Ovary (tissue), 9 donors: ENCODE results near the gene NUCB1. TPM values are rescaled to one million over a fixed set of nuclear protein-coding genes. Genes with fewer than 3 reads are reported as not detected.
"Not testable (repeated sequence)": the region's sequence is repeated elsewhere in the genome, so short reads cannot be mapped to it uniquely, and the experiment has no call there.

Experiments
- DNase-seq, 5 donors: peaks; one replicate each; pipeline ENCODE4 v3.0.0-alpha.2; 2019 to 2020
- H3K27ac ChIP-seq, 2 donors: fragments of 200-600 bp; one replicate each; pipeline versions ENCODE4 v1.5.1 to v1.8.0; 2019 to 2022
- H3K27me3 ChIP-seq: fragments of 200-600 bp; one replicate; pipeline ENCODE4 v1.8.0; 2022
- H3K36me3 ChIP-seq: fragments of 200-600 bp; sonication (generic); one replicate; pipeline ENCODE4 v1.5.1; 2019
- H3K4me1 ChIP-seq: one replicate; pipeline ENCODE4 v1.8.1; 2013; ENCODE audit warnings: mild to moderate bottlenecking, moderate library complexity; ENCODE audit not compliant: insufficient read depth
- H3K4me3 ChIP-seq: fragments of 200-600 bp; sonication (generic); one replicate; pipeline ENCODE4 v1.5.1; 2017
- H3K9me3 ChIP-seq, 2 donors: fragments of 200-600 bp in 1 of 2; sonication (generic) in 1 of 2; one replicate each; pipeline versions ENCODE4 v1.5.1 to v1.8.1; 2013 to 2019; ENCODE audit warnings: mild to moderate bottlenecking in 1 of 2, moderate library complexity in 1 of 2
- CTCF ChIP-seq, 3 donors: fragments of 450-650 bp in 2 of 3; fragments of 200-600 bp in 1 of 3; IDR thresholded peaks; one replicate each; pipeline versions ENCODE4 v1.5.1 to v1.8.0; 2016 to 2022; ENCODE audit warnings: antibody characterized with exemption in 3 of 3, mild to moderate bottlenecking in 1 of 3
- EP300 ChIP-seq: sonication (generic); formaldehyde crosslinking; IDR thresholded peaks from one replicate; pipeline ENCODE4 v1.6.1; 2017; ENCODE audit warnings: antibody characterized with exemption
- POLR2A ChIP-seq: fragments of 450-650 bp; IDR thresholded peaks from one replicate; pipeline ENCODE4 v1.6.1; 2017; ENCODE audit warnings: antibody characterized with exemption, mild to moderate bottlenecking, moderate library complexity
- WGBS, 3 donors: extraction: QIAGEN DNeasy Blood & Tissue Kit in 1 of 3; methylation state at CpG; one replicate each; pipeline versions ENCODE4 v1.1.5 to v1.1.7; 2013 to 2017; 5-methylcytosine and 5-hydroxymethylcytosine counted together
- intact Hi-C, 4 donors: fragments of 100-400 bp; cut with DNase I; formaldehyde crosslinking; loops; one replicate each; pipeline versions ENCODE4 v1.11.0 to v1.15.1; 2022 to 2023
- polyA plus RNA-seq, 2 donors: library from polyadenylated mRNA; stranded (reverse); fragments of 200-250 nt in 1 of 2; fragments of 350-450 nt in 1 of 2; fragmentation: Illumina TruSeq in 1 of 2; extraction: RNeasy Lipid Tissue Mini Kit (QIAGEN cat#74804) in 1 of 2; gene quantifications; one replicate each; pipeline ENCODE4 v1.2.3, GENCODE V29; 2013 to 2014
- total RNA-seq, 7 donors: library from RNA; depleted of rRNA in 2 of 7; stranded (reverse); fragments of >200 nt in 2 of 7; fragmentation: NEBNext Ultra II Directional in 3 of 7; extraction: Animal tissue kit (Norgen Biotek cat#: 25700) in 3 of 7; gene quantifications; one replicate each; pipeline versions ENCODE4 v1.1.0 to v1.2.4, GENCODE V29; 2016 to 2023
- donor health status: DM: no; HTN: no; CAD: no; lungs with moderate emphysema.
- donor health status: DM: no; HTN: no; CAD: no.
- donor health status: Bipolar disorder and iron deficiency.
- donor health status: DM: yes; HTN: yes; CAD: no.
- donor health status: DM: no; HTN: no; CAD: no.
- donor health status: DM: yes; HTN: yes; CAD: no.

Gene NUCB1
- total and polyA plus RNA-seq, 9 donors = 128 to 249 (median 189) TPM

GRCh38 chr19:48877855-48878195 lies 22.3 kb upstream of the NUCB1 start:
- no peaks in the 10 kb centered on the region for H3K27me3 ChIP-seq
- intact Hi-C loops = loop anchor here in 1 of 4 donors (10.0 kb wide), 1 partner anchor 87 kb away; the partner anchor contains the start of gene FTL
- no peak for DNase-seq
- no peaks in the 10 kb centered on the region for H3K9me3 ChIP-seq
- no peaks in the 10 kb centered on the region for H3K36me3 ChIP-seq
- H3K4me3 ChIP-seq = no peak overlapping the region
- H3K4me1 ChIP-seq = peaks cover 9% of the 10 kb centered on the region
- H3K27ac ChIP-seq = no peak overlapping the region
- TF ChIP-seq POLR2A = no peak
- no peak for TF ChIP-seq EP300
- TF ChIP-seq CTCF (IDR thresholded peaks at IDR 0.05) = no peak
- 76 to 82% (median 79%) methylated on average over 6 of the region's 6 CpGs for WGBS, 3 donors

- peak in 3 of 5 donors; percentile 37 to 76 (median 60) for DNase-seq
- Histone ChIP-seq H3K27ac (no peak overlapping the region), H3K27me3 (no peaks in the 10 kb centered on the region), H3K36me3 (no peaks in the 10 kb centered on the region), H3K4me3 (no peak overlapping the region), H3K9me3 (no peaks in the 10 kb centered on the region), H3K4me1 (peaks cover 7% of the 10 kb centered on the region)
- intact Hi-C loops = loop anchor here in 1 of 4 donors (10.0 kb wide), 1 partner anchor 86 kb away; the partner anchor contains the start of gene FTL
- WGBS, 3 donors = 39 to 55% (median 46%) methylated on average over 11 of the region's 11 CpGs
- no peak for TF ChIP-seq CTCF (IDR thresholded peaks at IDR 0.05)
- peak; percentile 19 for TF ChIP-seq EP300
- no peak for TF ChIP-seq POLR2A
Observed at GRCh38 chr19:48878196-48879024, 21.7 kb upstream of the NUCB1 start.

GRCh38 chr19:48879025-48879637 lies 21.0 kb upstream of the NUCB1 start:
- no peaks in the 10 kb centered on the region for H3K27me3 ChIP-seq
- H3K9me3 ChIP-seq = no peaks in the 10 kb centered on the region
- DNase-seq = no peak
- no peak overlapping the region for H3K27ac ChIP-seq
- no peak for TF ChIP-seq CTCF (IDR thresholded peaks at IDR 0.05)
- no peak for TF ChIP-seq EP300
- no peak for TF ChIP-seq POLR2A
- WGBS, 3 donors = 83 to 89% (median 87%) methylated on average over 13 of the region's 13 CpGs
- H3K4me3 ChIP-seq = no peak overlapping the region
- H3K4me1 ChIP-seq = peaks cover 6% of the 10 kb centered on the region
- intact Hi-C loops = loop anchor here in 1 of 4 donors (10.0 kb wide), 1 partner anchor 86 kb away; the partner anchor contains the start of gene FTL
- H3K36me3 ChIP-seq = no peaks in the 10 kb centered on the region

- 89 to 95% (median 91%) methylated on average over 9 of the region's 9 CpGs for WGBS, 3 donors
Observed at GRCh38 chr19:48879696-48880095, 20.4 kb upstream of the NUCB1 start.

More at GRCh38 chr19:48879696-48880095, 20.4 kb upstream of the NUCB1 start:
- H3K9me3 ChIP-seq, H3K27ac ChIP-seq, H3K4me3 ChIP-seq, DNase-seq, H3K27me3 ChIP-seq, H3K36me3 ChIP-seq, H3K4me1 ChIP-seq: not testable (repeated sequence)
- intact Hi-C loops = loop anchor here in 1 of 4 donors (10.0 kb wide), 1 partner anchor 85 kb away; the partner anchor contains the start of gene FTL
